GM18517 (cell line): Measurements from ENCODE around the gene GABRG3.

ENCODE experiments used
- ATAC-seq: cut with Tn5 transposase; IDR thresholded peaks from one replicate; pipeline ENCODE4 v1.9.1; 2021; ENCODE audit warnings: mild to moderate bottlenecking, moderate library complexity; ENCODE audit not compliant: unreplicated experiment

GABRG3 gene

DNA sequence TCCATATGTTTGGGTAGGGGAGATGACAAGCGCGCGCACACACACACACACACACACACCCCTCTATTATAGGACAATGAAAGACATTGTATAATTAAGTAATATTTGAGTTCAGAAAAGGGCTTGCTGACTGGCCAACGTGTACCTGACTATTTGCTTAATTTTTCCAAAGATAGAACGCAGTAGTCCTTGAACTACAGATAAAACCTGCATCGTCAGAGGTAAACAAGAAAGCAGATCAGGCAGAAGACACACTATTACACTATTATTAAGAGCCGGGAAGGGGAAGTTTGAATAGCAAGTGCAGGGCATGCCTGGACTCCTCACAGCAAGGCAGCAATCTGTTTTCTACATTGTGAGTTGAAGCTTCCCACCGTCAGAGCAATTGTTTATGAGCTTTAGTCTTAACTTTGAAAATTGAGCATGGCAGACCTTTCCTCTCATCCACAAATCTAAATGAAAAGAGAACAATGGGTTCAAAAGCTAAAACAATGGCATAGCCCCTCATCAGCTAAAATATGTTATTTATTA, 427.7 kb downstream of the GABRG3 start:
- ATAC-seq: no peak

DNA sequence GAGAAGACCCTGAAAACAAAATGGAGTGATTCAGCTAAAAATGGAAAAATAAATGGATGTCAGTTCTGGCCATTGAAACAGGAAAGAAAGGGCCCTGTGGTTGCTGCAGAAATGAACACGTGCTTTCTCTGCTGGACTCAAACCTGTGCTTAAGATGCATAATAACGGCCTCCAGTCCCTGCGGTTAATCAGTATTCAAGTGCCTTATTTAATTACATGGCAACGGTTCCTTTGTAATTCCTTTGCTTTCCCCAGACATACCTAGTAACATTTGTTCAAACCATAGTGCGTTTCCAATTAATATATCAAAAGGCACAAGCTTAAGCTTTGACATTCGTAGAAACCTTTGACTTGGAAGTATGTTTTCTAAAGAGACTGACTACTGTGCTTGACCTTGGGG, 428.3 kb downstream of the GABRG3 start:
- no peak for ATAC-seq

DNA sequence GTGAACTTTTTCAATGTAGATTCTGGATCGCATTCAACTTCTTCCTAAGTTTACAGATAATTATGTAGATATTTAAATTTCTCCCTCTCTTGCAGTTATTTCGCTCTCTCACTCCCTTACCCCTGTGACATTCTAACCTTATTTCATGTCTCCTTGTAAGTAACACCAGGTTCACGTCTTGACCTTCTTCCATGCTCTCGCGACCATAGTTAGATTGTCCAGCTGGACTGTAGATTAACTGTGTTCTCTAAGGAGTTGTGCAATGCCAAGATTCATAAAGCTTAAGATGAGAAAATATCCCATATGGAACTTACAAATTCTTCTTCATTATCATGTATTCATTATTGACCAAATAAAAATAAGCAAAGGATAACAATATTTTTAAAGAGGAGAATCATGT, 430.5 kb downstream of the GABRG3 start:
- ATAC-seq: no peak

DNA sequence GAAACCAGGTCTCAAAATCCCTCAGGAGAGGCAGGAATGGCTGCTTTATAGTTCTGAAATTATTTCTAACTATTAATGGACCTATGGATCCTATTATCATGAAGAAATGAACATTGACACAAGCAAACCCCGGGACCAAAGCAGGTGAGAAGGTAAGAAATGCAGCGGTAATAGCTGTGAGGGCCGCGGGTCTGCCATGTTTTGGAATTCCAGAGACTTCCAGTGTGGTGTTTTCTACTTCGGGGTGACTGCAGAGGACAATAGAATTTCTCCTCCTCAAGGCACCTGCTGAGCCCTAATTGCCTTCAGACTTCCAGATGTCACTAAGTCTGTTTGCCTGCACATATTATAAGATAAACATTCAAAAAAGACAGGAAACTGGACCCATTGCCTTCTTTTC, 437.4 kb downstream of the GABRG3 start:
- ATAC-seq: no peak

DNA sequence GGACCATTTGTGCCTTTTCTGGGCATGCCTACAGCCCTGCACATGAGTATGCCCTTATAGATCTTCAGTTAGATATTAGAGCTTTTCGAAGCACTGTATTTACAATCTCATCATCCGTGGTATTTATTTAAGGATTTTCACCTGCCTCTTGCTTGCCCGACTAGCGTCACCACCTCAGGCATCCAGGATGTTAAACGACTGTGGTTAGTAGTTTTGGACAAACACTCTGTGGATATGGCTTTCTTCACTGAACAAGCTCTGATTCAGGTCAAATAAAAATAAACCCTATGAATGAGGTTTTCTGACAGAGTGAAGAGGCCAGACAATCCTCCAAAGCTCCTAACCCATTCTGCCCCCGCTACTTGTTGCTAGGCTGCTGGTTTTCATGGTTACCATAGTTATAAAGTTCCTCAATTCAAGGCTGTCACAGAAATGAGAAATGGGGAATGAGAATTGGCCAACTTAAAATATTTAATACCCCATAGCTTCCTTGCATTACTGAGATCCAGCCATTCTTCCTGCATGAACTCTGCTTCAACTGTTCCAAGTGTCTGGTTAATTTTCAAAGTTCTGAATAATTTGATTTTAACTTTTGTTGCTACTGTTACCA, 440.1 kb downstream of the GABRG3 start:
- ATAC-seq: no peak

DNA sequence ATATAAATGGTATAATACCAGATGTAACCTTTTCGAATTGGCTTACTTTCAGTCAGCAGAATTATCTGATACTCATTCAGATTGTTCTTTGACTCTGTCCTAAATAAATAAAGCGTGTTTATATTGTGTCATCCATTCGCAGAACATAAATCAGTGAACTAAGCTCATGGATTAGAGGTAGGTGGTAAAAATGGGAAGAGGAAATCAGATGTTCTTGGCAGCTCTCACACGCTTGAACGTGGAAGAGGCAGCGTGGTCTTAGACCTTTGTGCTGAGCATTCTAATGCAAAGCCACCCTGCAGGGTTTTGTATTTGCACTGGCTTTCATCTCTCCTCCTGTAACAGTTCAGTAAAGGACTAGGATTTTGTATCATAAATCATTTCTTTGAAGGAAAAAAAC, 441.4 kb downstream of the GABRG3 start:
- ATAC-seq: no peak

DNA sequence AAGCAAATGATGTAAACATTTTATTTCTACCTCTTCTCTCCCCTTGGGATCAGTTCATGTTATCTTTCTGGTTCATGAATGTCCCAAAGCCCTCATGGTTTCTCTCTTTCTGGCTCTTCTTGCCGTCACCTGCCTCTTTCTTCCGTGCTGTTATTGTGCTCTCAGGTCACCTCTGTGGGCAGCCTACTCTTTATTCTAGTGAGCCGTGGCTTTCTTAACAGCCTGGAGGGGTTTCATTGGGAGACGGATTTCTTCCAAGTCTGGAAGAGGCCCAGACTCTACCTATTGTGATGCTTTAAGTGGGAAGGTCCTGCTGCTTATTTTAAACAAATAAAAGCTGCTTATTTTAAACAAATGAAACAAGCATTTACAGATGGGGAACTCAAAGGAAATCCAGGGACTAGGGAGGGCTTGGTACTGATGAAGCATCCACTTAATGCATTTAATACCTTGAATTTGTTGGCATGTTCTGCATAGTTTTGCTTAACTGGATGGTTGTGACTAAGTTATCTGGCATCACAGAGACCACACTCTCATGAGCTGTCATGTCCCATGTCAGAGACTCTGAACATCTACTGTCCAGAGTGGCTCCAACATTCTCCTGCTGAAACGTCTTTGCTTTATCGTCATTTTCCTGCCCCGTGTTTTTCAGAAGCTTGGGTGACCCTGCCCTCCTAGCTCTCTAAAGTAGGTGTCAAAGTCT, 443.3 kb downstream of the GABRG3 start:
- no peak for ATAC-seq

DNA sequence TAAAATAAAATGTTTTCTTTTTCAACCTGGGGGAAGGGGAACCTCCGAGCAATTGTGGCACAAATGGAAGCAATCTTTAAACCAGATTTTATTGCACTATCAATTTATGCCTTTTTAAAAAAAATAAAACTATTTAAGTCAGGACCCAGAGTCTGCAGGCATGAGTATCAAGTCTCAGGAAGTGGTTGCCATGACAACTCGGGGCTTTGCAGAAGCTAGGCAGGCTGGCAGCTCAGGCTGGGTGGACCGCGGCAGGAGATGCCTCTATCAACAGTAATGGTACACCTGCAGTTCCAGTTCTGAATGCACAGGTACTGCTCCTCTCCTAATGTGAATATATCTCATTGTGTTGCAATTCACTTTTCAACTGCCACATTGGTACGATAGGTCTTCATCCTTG, 447.7 kb downstream of the GABRG3 start:
- ATAC-seq: no peak

DNA sequence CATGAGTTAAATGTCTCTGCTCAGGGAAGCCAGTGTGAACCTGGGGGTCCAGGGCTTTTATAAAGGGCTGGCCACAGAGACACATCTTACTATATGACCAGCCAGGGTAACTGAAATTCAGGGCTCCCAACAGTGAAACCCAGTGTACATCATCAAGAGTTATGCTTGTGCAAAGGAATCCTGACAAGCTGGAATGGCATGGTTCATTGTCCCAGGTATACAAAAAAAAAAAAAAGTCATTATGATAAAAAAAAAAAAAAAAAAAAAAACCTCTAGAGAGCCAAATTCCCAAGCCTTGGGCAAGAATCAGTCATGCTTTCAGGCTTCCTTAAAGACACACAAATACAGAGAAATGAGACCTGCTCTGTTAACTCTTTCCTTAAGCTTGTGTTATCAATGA, 452.0 kb downstream of the GABRG3 start:
- no peak for ATAC-seq

DNA sequence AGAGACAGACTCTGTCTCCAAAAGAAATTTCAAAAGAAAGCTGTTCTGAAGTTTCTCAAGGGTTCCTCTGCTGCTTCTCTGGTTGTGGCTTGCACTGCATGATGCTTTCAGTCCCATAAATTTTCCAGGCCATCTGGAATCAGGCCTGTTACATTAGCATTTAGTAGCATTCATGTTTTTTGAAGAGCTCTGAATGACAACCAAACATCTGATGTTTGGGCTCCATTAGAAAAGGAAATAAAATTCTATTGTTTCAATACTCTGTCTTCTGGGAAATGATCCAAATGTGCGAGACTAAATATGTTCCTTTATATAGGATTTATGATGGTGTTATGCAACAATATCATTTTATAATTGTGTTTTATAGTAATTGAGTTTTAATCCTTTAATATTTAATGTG, 455.8 kb downstream of the GABRG3 start:
- no peak for ATAC-seq

DNA sequence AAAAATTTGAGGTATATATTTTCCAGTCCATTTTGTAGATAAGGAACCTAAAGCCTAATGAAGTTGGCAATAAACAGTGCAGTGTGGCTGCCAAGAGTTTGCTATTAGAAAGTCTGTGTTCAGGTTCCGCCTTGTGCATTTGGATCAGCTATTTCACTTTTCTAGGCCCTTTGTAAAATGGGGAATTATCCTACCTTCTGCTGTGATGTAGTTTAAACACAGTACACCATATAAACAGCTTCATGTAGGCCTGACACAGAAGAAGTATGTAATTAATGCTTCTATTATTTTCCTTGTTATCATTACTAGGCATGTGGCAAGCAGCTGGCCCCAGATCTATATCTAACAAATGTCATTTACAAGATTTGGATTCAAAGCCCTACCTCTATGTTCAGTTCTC, 456.3 kb downstream of the GABRG3 start:
- no peak for ATAC-seq

DNA sequence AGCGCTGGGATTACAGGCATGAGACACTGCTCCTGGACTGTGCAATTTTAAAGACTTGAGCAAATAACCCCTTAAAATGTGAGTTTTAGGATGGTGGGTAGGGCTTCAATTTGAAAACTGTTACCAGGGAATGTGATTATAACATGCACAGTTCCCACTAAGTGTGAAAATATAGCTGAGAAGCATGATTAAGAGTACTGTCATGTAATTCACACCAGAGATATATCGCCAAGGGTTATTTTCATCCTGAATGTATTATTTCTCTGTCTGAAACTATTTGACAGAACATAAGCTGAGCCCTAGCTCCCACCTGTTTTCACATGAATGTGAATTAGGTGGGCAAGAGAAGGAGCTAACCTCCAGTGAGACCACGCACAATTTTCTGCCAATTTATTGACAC, 457.2 kb downstream of the GABRG3 start:
- ATAC-seq: no peak

DNA sequence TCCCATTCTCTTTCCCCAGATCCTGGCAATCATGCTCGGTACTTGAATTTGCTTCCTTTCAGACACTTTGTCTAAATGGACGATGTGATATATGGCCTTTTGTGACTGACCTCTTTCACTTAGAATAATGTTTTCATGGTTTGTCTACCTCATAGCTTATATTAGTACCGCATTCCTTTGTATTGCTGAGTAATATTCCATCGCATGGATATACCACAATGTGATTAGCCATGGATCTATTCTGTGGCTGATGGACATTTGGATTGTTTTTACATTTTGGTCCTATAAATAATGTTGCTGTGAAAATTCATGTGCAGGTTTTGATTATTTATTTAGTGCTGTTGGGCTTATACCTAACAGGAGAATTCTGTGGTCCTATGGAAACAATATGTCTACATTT, 458.6 kb downstream of the GABRG3 start:
- no peak for ATAC-seq

DNA sequence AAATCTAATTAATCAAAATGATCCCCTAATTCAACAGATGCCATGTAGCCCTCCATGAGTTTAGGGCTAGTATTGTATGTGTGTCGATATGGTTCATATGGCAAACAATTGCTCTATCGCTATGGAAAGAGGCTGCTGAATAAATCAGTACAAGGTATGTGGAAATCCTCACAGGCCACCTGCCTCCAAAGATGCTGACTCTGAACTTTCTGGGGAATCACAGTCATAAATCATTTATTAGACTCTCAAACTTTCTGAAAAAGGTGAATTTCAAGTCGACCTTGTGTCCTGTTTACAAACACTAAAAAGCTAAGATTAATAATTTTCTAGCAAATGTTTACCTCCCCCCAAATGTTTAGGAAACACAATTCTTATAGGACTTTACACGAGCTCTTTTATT, 462.6 kb downstream of the GABRG3 start:
- ATAC-seq: no peak

DNA sequence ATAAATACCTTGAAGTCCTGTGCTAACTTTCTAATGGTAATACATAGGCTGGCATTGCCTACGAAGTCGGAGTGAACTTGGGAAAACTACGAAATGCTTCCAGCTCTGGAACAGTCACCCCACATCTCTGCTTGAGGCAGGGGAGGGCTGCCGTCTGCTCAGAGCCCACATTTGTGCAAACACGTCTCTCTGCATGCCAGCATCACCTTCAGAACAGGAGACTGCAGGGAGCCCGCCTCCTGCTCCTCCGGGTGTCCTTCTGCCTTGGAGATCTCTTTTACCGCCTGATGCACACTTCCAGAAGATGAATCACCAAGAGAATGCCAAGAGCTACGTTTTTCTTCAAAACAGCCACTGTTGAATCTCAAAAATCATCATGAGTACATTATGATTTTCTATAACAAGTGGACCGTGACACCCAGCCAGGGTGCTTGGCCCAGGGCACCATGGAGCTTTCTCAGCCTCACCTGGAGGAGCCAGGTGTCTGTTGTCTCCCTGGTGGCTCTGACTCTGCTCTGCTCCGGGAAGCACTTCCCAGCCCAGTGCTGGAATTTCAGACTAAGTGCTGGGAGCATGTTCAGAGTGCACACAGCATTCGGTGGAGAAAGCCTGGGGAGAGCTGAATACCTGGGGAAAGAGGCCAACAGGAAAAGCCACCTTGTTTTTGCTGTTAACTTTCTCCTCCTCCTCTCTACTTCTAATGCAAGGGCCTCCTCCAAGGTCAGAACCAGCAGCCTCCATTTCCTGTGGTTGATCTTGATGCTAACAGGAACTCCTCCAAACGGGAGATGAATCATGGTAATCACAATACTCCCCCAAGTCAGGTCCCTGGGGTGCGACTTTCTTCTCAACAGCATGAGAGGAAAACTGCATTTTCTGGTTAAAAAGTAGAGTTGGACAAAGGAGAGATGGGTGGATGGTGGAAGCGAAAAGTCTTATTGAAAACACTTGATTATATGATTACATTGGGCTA, 467.7 kb downstream of the GABRG3 start:
- ATAC-seq: no peak

DNA sequence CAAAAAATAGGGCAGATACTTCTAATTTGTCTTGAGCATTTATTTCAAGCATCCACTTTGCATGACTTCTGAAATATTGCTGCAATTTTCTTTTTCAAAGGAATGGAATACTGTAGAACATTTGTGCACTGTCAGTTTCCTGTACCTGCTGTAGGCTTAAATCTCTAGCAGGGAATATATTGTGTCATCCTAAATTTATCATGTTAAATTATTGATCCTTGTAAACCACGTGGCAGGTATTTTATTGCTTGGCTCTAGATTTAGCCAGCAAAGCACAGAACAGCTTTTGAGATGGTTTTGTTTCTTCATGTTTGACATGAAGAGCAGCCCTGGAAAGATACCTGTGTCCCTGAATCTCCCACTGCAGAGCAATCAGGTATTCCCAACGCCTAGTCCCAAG, 470.1 kb downstream of the GABRG3 start:
- no peak for ATAC-seq

DNA sequence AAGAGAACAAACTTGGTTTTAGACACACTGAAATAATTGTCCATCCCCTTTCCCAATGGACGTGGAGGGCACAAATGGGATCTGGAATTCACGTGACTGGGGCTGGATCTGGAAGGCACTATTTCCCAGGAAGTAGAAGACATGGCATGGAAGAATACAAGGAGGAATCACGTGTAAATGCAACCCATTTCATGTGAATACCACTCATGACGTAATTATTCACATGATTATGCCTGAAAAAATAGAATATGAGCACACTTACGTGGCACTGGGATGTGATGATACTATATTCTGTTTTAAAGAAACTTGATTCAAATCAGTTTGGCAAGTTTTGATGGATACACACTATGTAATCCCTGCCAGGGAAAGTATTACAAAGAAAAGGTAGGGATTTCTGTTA, 477.3 kb downstream of the GABRG3 start:
- ATAC-seq: no peak

DNA sequence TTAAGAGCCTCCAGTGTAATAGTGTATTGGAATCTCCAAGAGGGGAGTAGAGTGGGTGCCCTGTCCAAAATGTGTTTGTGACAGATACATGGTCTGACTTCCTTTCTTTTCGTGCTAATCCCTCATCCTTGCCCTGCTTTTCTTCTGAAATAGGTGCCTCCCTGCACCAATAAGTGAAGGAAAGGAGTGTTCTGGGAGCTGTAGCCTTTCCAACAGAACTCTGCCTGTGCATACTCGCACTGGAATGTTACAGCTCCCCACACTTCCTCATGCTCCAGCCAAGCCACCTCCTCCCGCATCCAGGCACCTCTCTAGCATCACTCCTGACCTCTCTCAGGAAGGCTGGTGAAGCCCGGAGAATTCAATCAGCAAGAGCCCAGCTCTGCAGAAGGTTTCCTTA, 478.0 kb downstream of the GABRG3 start:
- ATAC-seq: no peak

DNA sequence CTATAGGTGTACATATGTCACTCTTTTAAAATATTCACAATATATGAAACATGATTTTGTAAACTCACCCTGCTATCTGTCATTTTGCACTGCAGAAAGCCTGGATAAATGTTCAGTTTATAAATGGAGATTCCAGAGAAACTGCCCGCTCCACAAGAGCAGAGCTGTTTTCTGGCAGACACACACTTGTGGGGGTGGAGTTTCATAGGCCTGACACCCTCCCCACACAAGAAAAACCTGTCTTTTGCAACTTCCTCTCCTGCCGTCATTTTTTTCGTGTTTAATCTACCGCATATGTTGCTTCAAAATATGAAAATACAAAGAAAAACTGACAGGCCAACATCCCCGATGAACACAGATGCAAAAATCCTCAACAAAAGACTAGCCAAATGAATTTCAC, 479.0 kb downstream of the GABRG3 start:
- ATAC-seq: no peak

DNA sequence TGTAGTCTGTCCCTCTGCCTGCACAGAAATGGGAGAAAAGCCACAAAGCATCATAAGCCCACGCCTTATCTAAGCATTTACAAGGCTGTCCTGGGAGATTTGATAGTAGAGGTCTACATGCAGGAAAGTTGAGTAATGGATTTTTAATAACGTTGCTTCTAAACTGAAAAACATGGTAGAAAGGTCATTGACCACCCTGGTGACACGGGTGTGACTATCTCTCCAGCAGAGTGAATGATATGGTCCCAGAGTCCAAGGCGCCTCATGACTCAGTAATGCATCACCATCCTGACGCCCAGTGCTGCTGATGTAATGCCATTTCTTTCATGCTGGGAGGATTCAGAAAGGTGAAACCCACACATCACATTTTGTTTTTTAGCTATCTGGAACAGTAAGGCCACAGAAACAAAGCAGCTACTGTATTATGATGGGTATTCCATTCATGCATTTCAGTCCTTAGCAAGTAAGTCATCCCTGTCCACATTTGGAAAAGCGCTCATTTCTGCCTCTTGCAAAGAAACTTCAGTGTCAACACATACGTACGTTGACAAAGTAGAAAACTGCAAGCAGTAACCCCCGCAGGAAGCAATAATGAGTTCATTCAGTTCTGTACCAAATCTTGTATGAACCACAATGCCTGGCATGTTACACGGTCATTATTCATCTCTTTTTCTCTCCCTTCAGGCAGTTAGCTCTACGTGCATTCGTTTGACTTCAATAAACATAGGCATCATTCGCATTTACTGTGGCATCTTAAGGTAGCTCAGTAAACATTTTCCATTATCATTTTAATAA, 483.5 kb downstream of the GABRG3 start:
- no peak for ATAC-seq

DNA sequence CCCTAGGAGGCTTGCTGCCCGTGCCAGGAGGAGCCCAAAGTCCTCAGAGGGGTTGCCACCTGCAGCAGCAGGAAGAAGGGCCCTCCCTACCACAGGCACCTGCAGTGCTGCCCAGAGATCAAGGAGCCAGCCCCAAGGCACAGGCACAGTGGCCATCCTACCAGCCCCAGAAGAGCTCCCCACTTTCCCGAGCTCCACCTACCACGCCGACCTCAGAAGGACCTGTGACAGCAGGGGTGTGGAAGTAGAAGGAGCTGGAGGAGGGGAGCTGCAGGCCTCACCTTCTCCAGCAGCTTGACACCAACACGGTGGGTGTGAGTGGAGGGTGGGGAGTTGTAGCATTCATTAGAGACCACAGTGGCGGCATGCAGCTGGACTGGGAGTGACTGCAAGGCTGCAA, 485.8 kb downstream of the GABRG3 start:
- no peak for ATAC-seq
